Skin of body (tissue), 2 donors: ENCODE measurements around the gene IGFBP4. TPM values are rescaled to one million over a fixed set of nuclear protein-coding genes. Genes with fewer than 3 reads are reported as not detected.
A peak's percentile ranks its signal among the peaks of the same experiment; 100 is the strongest.

Experiments used
- DNase-seq: peaks from one replicate; lab custom pipeline; 2025; lab: John Stamatoyannopoulos, UW
- total RNA-seq: library from RNA; depleted of rRNA; stranded (reverse); fragments of >200 nt; gene quantifications from one replicate; pipeline ENCODE4 v1.2.3, GENCODE V29; 2014

The IGFBP4 gene
- total RNA-seq, 1 donor from 2014 or later: 73.4 TPM

- DNase-seq: no peak
Measured at GRCh38 chr17:40431231-40431602, 12.0 kb upstream of the IGFBP4 start.

GRCh38 chr17:40432864-40433528 lies 10.3 kb upstream of the IGFBP4 start:
- peak; percentile 24 for DNase-seq

DNA sequence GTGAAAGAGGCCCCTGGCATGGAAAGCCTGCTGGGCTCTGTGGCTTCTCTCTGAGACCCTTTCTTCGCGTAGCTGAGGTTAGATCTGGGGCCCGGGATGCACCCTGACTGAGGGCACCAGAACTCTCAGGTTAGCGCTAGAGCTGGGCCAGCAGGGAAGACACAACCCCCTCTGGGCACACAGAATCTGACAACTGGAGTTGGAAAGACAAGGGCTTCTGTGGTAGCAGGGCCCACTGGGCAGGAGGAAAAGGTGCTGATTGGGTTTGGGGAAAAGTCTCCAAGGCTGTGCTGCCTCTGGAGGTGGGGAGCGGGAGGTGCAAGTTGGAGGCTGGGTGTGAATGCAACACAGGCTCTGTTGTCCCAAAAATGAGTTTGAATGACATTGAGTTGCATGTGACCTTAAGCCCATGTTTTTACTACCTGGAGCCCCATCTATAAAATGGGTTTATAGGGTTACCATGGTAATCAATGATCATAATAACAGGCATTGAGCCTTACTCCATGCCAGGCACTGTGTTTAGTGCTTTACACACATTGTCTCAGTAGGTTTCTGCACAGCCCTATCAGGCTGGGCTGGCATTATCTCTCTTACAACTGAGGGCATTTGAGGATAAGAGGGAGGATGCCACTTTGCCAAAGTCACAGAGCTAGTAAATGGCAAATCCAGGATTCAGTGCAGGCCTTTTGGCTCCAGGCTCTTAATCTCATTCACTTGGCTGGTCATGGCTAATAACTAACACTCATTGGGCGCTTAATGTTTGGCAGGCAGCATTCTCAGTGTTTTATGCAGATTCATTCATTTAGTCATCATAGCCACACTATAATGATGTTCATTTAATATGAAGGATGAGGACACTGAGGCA lies 9.5 kb upstream of the IGFBP4 start:
- no peak for DNase-seq

GRCh38 chr17:40436636-40437035 lies 6.6 kb upstream of the IGFBP4 start:
- DNase-seq: no peak

DNA sequence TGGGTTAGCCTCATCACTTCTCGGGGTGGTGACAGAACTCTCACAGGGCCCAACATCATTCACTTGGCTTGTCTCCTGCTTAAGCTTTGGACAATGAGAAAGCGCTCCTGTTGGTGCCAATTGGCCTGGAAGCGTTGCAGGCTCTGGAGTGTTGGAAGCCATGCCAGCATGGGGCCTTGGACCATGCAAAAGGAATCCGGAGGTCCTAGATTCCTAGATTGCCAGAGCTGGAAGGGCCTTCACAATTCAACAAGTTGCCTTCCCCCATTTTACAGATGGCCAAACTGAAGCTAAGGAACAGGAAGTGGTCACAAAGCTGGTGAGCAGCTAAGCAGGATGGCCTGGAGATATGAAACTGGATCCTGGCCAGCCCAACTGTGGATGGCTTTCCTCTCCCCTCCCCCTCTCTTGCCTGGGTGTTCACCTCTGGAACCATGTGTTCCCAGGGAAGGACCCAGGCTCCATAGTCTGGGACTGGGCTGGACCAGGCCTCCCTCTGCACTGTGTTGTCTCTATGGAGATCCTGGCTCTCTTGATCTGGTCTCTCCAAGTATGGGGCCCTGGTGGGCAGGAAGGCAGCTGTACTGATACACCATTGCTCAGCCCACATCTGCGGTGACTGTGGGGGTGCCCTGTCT lies 6.0 kb upstream of the IGFBP4 start:
- DNase-seq: no peak

DNA sequence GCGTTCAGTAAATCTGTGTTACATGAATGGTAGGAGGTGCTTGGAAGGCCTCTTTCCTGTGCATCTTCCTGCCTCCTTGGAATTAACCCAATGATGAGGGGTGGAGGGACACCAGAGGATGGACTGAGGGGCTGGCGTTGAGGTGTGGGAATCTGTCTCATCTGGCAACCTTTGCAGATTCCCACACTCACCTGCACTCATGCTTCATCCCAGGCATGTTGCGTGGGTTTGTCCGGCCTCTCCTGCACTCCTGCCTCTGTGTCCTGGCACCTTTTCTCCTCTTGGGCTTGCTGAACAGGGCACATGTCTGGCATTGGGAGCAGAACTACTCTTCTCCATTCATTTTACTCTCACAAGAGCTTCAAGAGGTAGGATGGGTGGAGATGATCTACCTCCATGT lies 3.1 kb upstream of the IGFBP4 start:
- DNase-seq: no peak

- DNase-seq: no peak
Measured at GRCh38 chr17:40442392-40443195, 656 bp upstream of the IGFBP4 start.

DNA sequence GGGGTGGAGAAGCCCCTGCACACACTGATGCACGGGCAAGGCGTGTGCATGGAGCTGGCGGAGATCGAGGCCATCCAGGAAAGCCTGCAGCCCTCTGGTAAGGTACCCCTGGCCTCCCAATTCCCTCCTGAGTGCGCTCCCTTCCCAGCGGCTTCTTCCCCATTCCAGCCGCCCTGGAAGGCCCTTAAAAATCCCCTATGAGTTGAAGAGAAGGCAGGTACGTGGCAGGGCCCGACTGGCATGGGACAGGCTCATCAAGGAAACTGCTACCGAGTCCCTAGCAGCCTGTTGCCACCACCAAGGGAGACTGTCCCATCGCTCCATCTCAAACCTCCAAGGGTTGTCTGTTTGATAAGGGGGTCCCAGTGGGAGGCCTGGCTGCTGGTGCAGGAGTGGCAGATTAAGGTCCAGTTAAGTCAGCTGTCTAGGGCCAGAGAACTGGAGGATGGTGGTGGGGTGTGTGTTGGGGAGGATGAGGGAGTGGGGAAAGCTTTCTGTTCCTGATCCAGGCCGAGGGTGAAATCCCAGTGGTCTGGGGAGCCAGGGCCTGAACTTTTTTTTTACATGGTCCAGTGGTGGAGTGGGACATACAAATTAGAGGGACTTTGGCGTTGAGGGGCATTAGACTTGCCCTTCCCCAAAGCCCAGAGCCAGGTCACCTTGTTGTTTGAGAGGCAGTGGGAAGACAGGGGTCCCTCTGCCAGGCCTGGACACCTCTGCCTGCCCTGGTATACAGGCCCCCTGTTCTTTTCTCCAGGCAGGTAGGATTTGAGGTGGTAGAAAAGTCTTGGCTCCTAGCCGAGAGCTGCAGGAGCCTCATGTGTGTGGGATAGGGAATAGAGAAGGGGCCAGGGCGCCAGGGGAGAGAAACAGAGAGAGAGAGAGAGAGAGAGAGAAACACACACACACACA lies 994 bp downstream of the IGFBP4 start:
- DNase-seq: no peak

GRCh38 chr17:40445751-40446468 lies 2.7 kb downstream of the IGFBP4 start:
- DNase-seq: no peak

- no peak for DNase-seq
Measured at GRCh38 chr17:40447148-40447644, 3.9 kb downstream of the IGFBP4 start.

DNA sequence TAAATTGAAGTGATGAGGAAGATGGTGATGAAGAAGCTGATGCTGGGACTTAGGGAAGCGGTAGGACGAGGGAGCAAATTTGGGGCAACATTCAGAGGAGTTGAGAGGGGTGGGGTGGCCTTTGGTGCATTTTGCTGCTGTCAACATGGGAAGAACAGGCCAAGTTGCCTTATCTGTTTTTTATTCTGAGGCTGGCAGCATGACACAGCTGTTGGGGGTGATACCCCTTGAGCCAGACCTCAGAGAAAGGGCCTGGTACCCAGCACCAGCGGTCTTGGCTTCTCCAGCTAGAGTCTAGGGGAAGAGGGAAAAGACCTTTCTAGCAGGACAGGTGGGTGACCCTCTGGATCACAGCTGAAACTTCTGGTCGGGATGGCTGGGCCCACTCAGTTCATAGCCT lies 4.6 kb downstream of the IGFBP4 start:
- no peak for DNase-seq

DNA sequence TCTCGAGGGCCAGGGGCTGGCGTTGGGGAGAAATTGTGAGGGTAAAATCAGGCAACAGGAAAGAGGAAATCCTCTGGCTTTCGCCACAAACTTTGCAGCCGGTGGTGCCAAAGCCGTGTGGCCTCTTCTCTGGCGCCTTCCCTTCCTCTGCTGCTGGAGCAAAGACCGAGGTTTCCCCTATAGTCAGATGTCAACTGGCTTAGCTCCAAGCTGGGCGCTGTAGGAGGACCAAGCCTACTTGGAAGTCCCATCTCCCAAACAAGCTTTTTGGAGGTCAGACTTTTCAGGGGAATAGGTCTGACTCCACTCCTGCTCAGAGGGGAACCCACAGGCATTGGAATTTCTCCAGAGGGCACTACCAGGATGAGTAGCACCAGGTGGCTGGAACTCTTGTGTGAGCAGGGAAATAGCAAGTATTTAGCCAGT lies 5.0 kb downstream of the IGFBP4 start:
- no peak for DNase-seq

DNA sequence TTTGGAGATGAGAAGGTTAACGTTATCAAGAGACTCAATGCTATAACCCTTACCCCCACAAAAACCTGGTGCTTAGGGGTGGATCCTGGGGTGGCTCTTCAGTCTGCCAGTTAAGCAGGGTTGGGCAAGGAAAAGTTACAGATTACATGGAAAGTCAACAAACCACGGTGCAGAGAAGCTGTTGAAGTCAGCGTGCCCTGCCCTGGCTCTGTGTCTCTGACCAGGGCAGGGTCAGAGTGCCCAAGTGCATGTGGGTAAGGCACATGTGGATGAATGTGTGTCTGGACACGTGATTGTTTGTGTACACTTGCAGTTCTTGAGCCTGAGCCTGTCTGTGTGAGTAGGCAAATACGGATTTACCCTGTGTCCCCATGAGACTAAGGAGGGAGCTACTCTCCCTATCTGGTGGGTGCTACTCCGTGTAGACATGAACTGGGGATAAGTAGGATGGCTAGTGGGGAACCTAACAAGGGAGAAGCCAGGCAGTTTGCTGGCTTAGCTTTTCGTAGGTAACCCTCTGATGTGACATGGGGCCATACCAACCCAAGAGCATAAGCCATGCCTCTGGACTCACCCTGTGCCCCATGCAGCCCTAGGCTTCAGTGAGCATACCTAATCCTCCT lies 5.5 kb downstream of the IGFBP4 start:
- no peak for DNase-seq

- no peak for DNase-seq
Measured at GRCh38 chr17:40450175-40450574, 6.9 kb downstream of the IGFBP4 start.

GRCh38 chr17:40451420-40451819 lies 8.2 kb downstream of the IGFBP4 start:
- peak; percentile 44 for DNase-seq

DNA sequence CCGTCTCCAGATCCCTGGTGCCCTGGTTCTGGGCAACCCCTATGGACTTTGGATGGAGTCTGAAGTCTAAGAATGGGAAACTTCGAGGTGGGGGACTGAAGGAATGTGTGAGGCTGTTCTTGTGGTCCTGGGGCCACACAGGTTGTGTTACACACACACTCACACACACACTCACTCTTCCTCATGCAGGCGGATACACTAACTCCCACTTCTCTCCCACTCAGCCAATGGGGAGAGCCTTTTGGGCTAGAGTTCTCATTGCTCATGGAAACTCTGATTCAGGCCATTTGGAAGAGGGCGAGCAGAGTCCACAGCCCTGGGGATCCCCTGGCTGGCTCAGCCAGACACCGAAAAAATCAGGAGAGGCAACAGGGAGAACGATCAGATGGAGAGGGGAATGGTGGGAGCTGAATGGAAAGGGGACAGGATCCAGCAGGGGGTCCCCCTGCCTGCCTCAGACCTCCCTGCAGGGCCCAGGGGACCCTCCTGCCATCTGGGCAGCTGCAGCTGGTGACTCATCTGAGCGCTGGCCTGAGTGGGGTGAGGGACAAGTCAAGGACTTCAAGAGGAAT lies 9.1 kb downstream of the IGFBP4 start:
- peak; percentile 50 for DNase-seq

- DNase-seq: no peak
Measured at GRCh38 chr17:40452921-40453378, 9.7 kb downstream of the IGFBP4 start.

GRCh38 chr17:40453881-40454612 lies 10.8 kb downstream of the IGFBP4 start:
- DNase-seq: no peak
